IPS-15b (cell line): ENCODE data around the gene MLF2.

ENCODE experiments used
- H3K27me3 ChIP-seq: one replicate; pipeline ENCODE4 v1.6.1; 2013; ENCODE audit warnings: low read length; ENCODE audit not compliant: control insufficient read depth, insufficient read depth
- H3K36me3 ChIP-seq: one replicate; pipeline ENCODE4 v1.6.1; 2013; ENCODE audit warnings: low read length; ENCODE audit not compliant: control insufficient read depth, insufficient read depth
- H3K4me1 ChIP-seq: one replicate; pipeline ENCODE4 v1.6.1; 2013; ENCODE audit warnings: mild to moderate bottlenecking, low read length; ENCODE audit not compliant: control insufficient read depth, insufficient read depth
- H3K4me3 ChIP-seq: one replicate; pipeline ENCODE4 v1.5.1; 2013; ENCODE audit warnings: low read depth, low read length
- H3K9ac ChIP-seq: one replicate; pipeline ENCODE4 v1.6.1; 2013; ENCODE audit warnings: low read depth, mild to moderate bottlenecking, low read length
- H3K9me3 ChIP-seq: one replicate; pipeline ENCODE4 v1.6.1; 2013; ENCODE audit warnings: mild to moderate bottlenecking, low read length; ENCODE audit not compliant: control insufficient read depth, insufficient read depth

MLF2 gene

DNA sequence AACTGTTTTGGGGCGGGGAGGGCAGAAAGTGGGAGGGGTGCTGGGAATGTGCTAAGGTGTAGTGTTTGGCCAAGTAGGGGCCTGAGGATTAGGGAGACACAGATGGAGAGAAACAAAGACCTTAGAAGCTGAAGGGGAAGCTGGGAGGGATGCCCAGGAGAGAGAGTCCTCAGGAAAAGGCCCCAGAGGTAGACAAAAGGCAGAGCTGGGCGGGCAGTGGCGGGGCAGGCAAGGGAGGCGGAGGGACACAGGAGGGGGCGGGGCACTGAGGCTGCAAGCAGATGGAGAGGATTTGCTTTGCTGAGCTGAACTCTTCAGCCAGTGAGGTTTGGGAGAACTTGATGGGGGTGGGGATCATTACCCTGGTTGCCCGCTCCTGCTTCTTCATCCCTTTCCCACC lies 16.0 kb upstream of the MLF2 start:
- Histone ChIP-seq H3K36me3 (peaks cover 14% of the 10 kb centered on the region), H3K4me3 (peak overlapping the region; percentile 76), H3K4me1 (peaks cover 18% of the 10 kb centered on the region), H3K27me3 (peaks cover 27% of the 10 kb centered on the region), H3K9me3 (no peaks in the 10 kb centered on the region), H3K9ac (no peak overlapping the region)

DNA sequence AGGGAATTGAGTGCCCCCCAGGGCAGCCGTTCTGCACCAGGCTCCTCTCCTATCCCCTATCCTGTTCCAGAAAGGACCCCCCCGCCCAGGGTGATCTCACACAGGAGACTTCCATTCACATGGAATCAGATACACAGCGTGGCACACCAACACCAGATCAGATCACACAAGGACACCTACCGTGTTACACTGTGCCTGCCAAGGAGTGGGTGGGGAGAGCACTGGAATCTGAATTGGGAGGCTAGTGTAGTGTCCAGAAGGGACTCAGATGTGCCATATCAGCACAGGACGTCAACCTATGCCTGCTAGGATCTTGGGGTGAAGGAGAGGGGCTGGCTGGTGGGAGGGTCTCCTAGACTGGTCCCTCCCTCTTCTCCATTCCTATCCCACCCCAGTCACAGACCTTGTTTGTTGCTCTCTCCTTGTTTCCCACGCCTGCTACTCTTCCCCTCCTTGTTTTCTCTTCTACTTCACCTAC lies 15.5 kb upstream of the MLF2 start:
- H3K9ac ChIP-seq: no peak overlapping the region
- no peaks in the 10 kb centered on the region for H3K9me3 ChIP-seq
- H3K36me3 ChIP-seq: peaks cover 14% of the 10 kb centered on the region
- H3K4me3 ChIP-seq: peak overlapping the region; percentile 76
- H3K4me1 ChIP-seq: peaks cover 22% of the 10 kb centered on the region
- peaks cover 27% of the 10 kb centered on the region for H3K27me3 ChIP-seq

DNA sequence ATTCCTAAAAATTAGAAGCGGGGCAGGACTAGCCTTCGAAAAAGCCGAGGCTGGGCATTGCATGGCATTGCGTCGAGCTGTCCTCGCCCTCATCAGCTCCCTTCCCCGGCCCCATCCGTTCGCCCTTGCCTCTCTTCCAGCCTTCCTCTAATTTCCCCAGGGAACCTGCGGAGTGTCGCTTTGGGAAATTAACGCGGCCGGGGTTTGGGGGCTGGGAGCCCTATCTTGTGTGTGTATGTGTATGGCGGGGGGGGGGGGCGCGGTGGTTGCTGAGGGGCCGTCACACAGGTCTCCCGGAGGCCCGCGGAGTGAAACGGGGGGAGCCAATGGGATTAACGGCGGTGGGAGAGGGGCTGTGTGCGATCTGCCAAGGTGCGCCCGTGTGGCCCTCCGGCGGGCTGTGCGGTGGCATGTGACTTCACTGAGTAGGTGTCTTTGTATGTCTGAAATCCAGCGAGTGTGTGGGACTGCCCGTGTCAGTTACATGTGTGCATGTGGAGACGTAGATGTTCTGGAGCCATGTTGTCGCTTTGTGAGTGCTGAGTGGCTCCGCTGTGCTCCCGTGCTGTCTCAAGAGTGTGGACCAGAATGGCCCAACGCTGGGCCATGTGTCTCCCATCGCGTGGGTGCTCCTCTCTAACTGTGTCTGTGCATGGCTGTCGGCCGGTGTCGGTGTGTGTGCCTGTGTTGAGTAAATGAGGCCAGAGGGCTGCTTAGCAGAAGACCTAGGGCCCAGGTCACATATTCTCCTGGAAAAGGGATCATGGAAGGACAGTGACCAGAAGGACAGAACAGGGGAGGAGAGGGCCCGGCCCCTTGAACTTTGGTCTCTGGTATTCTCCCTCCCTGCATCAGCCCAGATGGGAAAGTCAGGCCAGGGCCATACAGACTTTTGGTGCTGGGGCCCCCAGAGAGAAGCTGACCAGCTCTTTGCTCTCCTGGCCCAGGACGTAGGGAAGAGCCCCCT lies 14.7 kb upstream of the MLF2 start:
- peak overlapping the region; percentile 60 for H3K9ac ChIP-seq
- peaks cover 18% of the 10 kb centered on the region for H3K27me3 ChIP-seq
- H3K9me3 ChIP-seq: no peaks in the 10 kb centered on the region
- H3K4me1 ChIP-seq: peaks cover 23% of the 10 kb centered on the region
- H3K36me3 ChIP-seq: peaks cover 14% of the 10 kb centered on the region
- H3K4me3 ChIP-seq: peak overlapping the region; percentile 76

DNA sequence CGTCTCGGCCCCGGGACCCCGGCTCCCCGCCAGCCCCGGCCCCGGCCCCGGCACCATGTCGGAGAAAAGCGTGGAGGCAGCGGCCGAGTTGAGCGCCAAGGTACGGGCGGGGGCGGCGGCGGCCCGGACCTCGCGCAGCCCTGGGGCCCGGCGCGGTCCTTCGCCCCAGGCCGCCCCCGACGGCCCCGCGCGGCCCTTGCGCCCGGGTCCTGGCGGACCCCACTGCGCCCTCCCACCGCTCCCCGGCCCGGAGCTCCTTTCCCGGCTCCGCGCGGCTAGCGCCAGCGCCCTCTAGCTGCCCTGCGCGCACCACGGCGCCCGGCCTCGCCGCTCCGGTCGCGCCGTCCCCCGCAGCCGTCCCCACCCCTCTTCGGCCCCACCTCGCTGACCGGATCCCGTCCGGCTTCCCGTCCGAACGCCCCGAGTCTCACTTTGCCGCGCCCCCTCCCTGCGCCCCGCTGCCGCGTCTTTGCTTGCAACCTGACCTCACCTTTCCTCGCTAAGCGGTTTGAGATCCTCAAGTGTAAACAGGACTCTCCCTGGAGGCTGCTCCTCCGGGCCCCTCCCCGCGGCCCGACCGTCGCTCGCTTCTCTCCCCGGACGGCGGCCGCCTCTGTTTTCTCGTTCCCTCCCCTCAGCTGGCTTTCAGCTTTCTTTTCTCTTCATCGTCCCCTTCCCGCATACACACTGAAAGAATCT lies 13.9 kb upstream of the MLF2 start:
- H3K36me3 ChIP-seq: peaks cover 14% of the 10 kb centered on the region
- H3K9ac ChIP-seq: peak overlapping the region; percentile 56
- no peaks in the 10 kb centered on the region for H3K9me3 ChIP-seq
- H3K4me3 ChIP-seq: peak overlapping the region; percentile 76
- H3K27me3 ChIP-seq: peaks cover 13% of the 10 kb centered on the region
- peaks cover 23% of the 10 kb centered on the region for H3K4me1 ChIP-seq

DNA sequence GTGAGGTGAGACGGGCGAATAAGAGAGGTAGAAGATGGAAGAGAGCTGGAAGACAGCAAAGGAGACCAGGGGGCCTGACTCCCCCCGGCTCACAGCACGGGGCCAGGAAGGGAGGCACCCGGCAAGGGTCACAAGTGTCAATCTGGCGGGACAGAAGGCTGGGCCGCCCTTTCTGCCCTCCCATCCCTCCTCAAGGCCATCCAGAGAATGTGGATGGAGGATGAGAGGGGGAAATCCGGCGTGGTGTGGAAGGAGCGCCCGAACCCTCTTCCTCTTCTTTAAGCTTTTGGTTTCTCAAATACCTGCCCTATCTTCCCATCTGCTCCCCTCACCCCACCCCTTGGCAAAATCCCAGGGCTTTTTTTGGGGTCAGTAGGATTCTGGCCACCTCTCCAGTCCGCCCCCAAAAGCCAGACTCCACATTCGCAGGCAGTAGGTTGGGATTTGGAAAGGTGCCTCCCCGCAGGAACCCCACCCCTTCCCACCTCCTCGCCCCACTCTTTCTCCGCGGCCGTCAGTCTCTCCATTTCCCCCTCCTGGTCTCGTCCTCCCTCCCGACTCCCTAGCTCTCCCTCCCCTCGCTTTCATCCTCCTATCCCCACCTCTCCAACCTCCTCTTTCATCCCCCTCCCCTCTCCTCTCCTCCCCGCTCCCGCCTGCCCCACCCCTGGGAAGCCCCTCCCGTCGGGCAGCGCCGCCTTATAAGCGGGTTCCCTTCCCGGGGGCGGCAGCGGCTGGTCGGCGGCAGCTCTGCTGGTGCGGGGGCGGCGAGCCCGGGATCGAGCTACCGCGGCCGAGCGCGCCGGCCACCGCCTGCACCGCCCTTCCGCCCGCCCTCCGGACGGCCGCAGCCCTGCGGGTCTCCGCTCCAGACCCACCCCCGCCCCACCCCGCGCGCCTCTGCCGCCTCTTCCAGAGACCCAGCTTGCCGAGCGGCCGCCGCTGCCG lies 13.0 kb upstream of the MLF2 start, which contains the start of gene PTMS:
PTMS (plus strand) TSS at position 730 of the 948 bp plus-strand sequence. CDS start 343 bp downstream, outside the sequence.
- Histone ChIP-seq H3K36me3 (peaks cover 9% of the 10 kb centered on the region), H3K4me1 (peaks cover 23% of the 10 kb centered on the region), H3K4me3 (peak within 1 kb of the TSS; percentile 76), H3K9me3 (no peaks in the 10 kb centered on the region), H3K27me3 (peaks cover 5% of the 10 kb centered on the region), H3K9ac (peak within 1 kb of the TSS; percentile 56)

DNA sequence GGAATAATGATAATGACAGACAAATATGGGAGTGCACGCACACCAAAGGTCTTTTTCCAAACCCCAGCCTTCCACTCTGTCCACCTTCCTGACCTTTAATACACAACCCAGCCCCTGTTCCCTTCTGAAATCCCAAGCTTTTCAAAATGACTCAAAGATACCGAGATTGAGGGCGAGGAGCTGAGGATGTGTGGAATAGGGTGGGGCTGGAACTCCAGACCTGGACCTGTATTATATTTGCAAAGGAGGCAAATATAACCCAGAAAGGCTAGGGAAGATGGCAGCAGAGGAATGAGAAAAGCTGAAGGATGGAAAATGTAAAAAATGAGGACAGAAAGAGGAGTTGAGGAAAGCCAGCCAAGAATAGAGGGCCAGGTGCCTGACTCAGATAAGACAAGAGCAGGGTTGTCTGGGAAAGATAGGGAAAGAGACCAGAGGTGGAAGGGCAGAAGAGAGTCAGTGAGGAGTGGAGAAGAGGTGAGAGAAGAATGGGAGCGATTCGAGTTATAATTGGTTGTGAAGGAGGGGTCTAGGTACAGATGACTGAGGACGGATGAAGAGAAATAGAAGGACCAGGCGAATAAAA lies 12.2 kb upstream of the MLF2 start:
- Histone ChIP-seq H3K4me3 (peak overlapping the region; percentile 66), H3K27me3 (peaks cover 5% of the 10 kb centered on the region)

DNA sequence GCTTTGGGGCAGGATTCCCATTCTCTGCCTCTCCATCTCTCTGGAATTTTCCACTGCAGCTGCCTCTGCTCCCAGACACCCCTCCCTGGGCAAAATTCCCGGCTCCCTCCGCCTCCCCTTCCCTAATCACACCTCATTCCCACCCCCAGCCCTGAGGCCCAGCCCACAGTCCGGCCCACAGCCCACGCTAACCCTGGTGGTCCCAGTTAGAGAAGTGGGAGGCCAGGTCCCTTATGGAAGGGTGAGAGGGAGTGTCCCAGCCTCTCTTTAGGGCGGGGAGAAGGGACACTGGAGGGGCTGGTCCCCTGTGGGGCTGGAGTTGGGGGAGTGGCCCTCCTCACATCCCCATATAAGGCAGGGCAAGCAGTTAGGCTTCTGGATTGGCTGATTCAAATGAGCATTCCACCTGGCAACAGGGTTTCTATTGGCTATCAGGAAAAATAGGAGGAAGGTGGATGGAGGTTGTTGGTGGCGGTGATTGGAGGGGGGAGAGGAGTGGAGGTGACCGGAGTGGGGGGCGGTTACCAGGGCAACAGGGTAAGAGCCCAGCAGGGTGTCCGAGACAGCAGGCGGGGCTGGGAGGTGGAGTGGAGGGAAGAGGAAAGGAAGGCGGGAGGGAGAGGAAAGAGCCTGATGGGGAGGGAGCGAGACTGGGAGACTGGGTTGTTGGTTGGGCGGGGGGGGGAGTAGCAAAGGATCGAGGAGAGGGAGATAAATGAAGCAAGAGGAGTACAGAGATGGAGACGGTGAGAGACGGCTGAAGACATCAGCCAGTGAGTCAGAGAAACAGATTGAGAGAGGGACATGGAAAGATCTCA lies 11.3 kb upstream of the MLF2 start:
- H3K4me1 ChIP-seq: peaks cover 19% of the 10 kb centered on the region

More for the DNA sequence above, 12.2 kb upstream of the MLF2 start:
- H3K9me3 ChIP-seq: no peaks in the 10 kb centered on the region
- H3K4me1 ChIP-seq: peaks cover 23% of the 10 kb centered on the region
- peaks cover 7% of the 10 kb centered on the region for H3K36me3 ChIP-seq
- no peak overlapping the region for H3K9ac ChIP-seq

DNA sequence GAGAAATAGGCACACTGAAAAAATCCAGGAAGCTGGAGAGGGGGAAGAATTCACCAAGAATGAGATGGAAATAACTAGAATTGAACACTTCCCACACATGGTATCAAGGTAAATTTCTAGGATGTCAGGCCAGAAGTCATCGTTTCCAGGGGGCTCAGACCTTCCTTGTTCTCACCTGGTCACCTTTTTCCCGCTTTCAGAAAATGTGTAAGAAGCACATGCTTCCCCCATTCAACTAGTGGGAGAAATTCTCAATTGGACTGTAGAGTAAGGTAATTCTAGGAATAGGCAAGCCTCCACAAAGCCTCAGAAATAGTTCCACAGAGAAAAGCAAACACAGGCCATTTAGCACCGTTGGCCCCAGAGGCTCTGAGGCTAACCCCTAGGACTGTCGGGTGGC lies 10.4 kb upstream of the MLF2 start:
- Histone ChIP-seq H3K27me3 (peaks cover 5% of the 10 kb centered on the region), H3K4me3 (peak overlapping the region; percentile 39), H3K36me3 (no peaks in the 10 kb centered on the region), H3K9ac (no peak overlapping the region), H3K9me3 (no peaks in the 10 kb centered on the region), H3K4me1 (peaks cover 14% of the 10 kb centered on the region)

More for the DNA sequence above, 11.3 kb upstream of the MLF2 start:
- Histone ChIP-seq H3K4me3 (peak overlapping the region; percentile 66), H3K27me3 (peaks cover 5% of the 10 kb centered on the region), H3K36me3 (no peaks in the 10 kb centered on the region), H3K9ac (no peak overlapping the region), H3K9me3 (no peaks in the 10 kb centered on the region)

DNA sequence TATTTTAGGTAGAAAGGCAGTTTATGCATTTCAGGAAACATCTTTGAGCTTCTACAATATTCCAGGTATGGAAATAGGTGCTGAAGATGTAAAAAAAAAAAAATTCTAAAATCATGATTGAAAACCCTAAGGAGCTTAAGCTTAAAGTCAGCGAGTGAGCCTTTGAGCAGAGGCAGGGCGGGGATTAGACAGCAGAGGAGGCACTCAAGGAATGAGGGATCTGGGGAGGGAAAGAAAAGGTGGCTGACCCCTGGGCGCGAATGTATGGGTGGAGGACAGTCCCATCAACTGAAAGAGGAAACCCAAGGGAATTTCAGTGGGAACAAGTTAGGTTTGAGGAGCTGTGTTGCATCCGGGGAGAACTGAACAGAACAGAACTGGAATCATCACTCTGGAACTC lies 6.8 kb upstream of the MLF2 start:
- Histone ChIP-seq H3K9me3 (no peaks in the 10 kb centered on the region), H3K27me3 (no peaks in the 10 kb centered on the region), H3K36me3 (no peaks in the 10 kb centered on the region), H3K4me3 (no peak overlapping the region), H3K9ac (no peak overlapping the region), H3K4me1 (peaks cover 10% of the 10 kb centered on the region)

DNA sequence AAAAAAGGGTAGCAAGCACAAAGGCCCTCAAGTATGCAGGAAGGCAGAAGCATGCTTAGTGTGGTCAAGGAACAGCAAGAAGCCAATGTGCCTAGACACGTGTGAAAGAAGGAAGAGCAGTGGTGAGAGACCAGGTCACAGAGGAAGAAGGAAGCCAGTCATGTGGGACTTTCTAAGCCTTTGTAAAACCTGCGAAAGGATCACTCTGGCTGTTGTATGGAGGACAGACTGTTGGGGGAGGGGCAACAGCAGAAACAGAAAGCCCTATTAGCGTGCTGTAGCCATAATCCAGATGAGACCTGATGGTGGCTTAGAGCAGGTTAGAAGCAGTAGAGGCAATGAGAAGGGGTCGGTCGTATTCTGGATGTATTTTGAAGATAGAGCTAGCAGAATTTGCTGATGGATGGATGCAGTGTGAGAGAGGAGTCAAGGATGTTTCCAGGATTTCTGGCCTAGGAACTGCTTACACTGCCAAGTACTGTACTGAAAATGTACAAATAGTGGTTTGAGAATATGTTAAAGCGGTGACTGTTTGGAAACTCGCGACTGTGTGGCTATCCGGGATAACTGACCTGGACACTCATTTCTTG lies 5.7 kb upstream of the MLF2 start:
- Histone ChIP-seq H3K9me3 (no peaks in the 10 kb centered on the region), H3K4me1 (peaks cover 10% of the 10 kb centered on the region), H3K27me3 (no peaks in the 10 kb centered on the region), H3K9ac (no peak overlapping the region), H3K4me3 (no peak overlapping the region), H3K36me3 (no peaks in the 10 kb centered on the region)
